ENCODE measurements around the gene RNF182. TPM values are rescaled to one million over a fixed set of nuclear protein-coding genes. Genes with fewer than 3 reads are reported as not detected.

Gene RNF182
- total RNA-seq, 2 donors from 2014 or later = not detected

GRCh38 chr6:13923527-13924145 lies 1.1 kb upstream of the RNF182 start:
- TF ChIP-seq CTCF (IDR thresholded peaks at IDR 0.05) = no peak
- Histone ChIP-seq H3K9me3 (no peaks in the 10 kb centered on the region), H3K4me1 (ENCODE audit: control insufficient read depth in 1 of 2, low read depth in 2 of 2) (peaks cover 12 to 19% of the 10 kb centered on the region in 2 donors), H3K36me3 (no peaks in the 10 kb centered on the region), H3K27me3 (replicated peaks; ENCODE audit: insufficient read depth) (peaks cover 7% of the 10 kb centered on the region), H3K27ac (no peak overlapping the region), H3K4me3 (peak overlapping the region; percentile 73)
- DNase-seq (ENCODE audit: low spot score) = no peak
- ATAC-seq (ENCODE audit: insufficient number of reproducible peaks, low FRiP score, low read depth) = no peak

- no peaks in the 10 kb centered on the region for H3K9me3 ChIP-seq
- no peak for TF ChIP-seq CTCF (IDR thresholded peaks at IDR 0.05)
- no peak for ATAC-seq (ENCODE audit: insufficient number of reproducible peaks, low FRiP score, low read depth)
These were observed 405 bp upstream of the RNF182 start for GRCh38 chr6:13924146-13924948.

GRCh38 chr6:13926378-13926777 lies 1.6 kb downstream of the RNF182 start:
- no peak for TF ChIP-seq CTCF (IDR thresholded peaks at IDR 0.05)
- H3K4me1 ChIP-seq (ENCODE audit: control insufficient read depth in 1 of 2, low read depth in 2 of 2) = peaks cover 12 to 19% of the 10 kb centered on the region in 2 donors
- H3K36me3 ChIP-seq = no peaks in the 10 kb centered on the region
- H3K9me3 ChIP-seq = no peaks in the 10 kb centered on the region
- no peak overlapping the region for H3K27ac ChIP-seq
- no peak overlapping the region for H3K4me3 ChIP-seq
- ATAC-seq (ENCODE audit: insufficient number of reproducible peaks, low FRiP score, low read depth) = no peak
- no peak for DNase-seq (ENCODE audit: low spot score)
- peaks cover 7% of the 10 kb centered on the region for H3K27me3 ChIP-seq (replicated peaks; ENCODE audit: insufficient read depth)

More at GRCh38 chr6:13924146-13924948, 405 bp upstream of the RNF182 start:
- H3K4me1 ChIP-seq (ENCODE audit: control insufficient read depth in 1 of 2, low read depth in 2 of 2) = peaks cover 12 to 19% of the 10 kb centered on the region in 2 donors
- peaks cover 7% of the 10 kb centered on the region for H3K27me3 ChIP-seq (replicated peaks; ENCODE audit: insufficient read depth)
- no peaks in the 10 kb centered on the region for H3K36me3 ChIP-seq
- no peak overlapping the region for H3K27ac ChIP-seq
- DNase-seq (ENCODE audit: low spot score) = no peak
- peak overlapping the region; percentile 73 for H3K4me3 ChIP-seq

- DNase-seq (ENCODE audit: low spot score) (no peak), ATAC-seq (ENCODE audit: insufficient number of reproducible peaks, low FRiP score, low read depth) (no peak)
- no peak for TF ChIP-seq CTCF (IDR thresholded peaks at IDR 0.05)
- Histone ChIP-seq H3K27me3 (replicated peaks; ENCODE audit: insufficient read depth) (peaks cover 7% of the 10 kb centered on the region), H3K36me3 (no peaks in the 10 kb centered on the region), H3K27ac (no peak overlapping the region), H3K9me3 (no peaks in the 10 kb centered on the region), H3K4me3 (no peak overlapping the region), H3K4me1 (ENCODE audit: control insufficient read depth in 1 of 2, low read depth in 2 of 2) (peaks cover 12 to 19% of the 10 kb centered on the region in 2 donors)
These were observed 2.5 kb downstream of the RNF182 start for GRCh38 chr6:13927203-13927602.

GRCh38 chr6:13929196-13929595 lies 4.4 kb downstream of the RNF182 start:
- TF ChIP-seq CTCF (IDR thresholded peaks at IDR 0.05) = no peak
- no peak for DNase-seq (ENCODE audit: low spot score)

More at GRCh38 chr6:13929196-13929595, 4.4 kb downstream of the RNF182 start:
- no peak for ATAC-seq (ENCODE audit: insufficient number of reproducible peaks, low FRiP score, low read depth)
- H3K4me1 ChIP-seq (ENCODE audit: control insufficient read depth in 1 of 2, low read depth in 2 of 2) = peaks cover 10 to 13% of the 10 kb centered on the region in 2 donors
- no peaks in the 10 kb centered on the region for H3K9me3 ChIP-seq
- no peak overlapping the region for H3K27ac ChIP-seq
- H3K4me3 ChIP-seq = no peak overlapping the region
- H3K27me3 ChIP-seq (replicated peaks; ENCODE audit: insufficient read depth) = peaks cover 7% of the 10 kb centered on the region
- no peaks in the 10 kb centered on the region for H3K36me3 ChIP-seq

All from thoracic aorta (tissue), 2 donors.